GM18519 (cell line): ENCODE results near the gene ANKRD11.
"Not testable (repeated sequence)": the region's sequence is repeated elsewhere in the genome, so short reads cannot be mapped to it uniquely, and the experiment has no call there.

Experiments
- ATAC-seq: cut with Tn5 transposase; IDR thresholded peaks from one replicate; pipeline ENCODE4 v1.9.1; 2021; ENCODE audit warnings: mild to moderate bottlenecking, moderate library complexity; ENCODE audit not compliant: unreplicated experiment, low FRiP score

The ANKRD11 gene

GRCh38 chr16:89307421-89307805, 182.9 kb downstream of the ANKRD11 start:
- no peak for ATAC-seq

DNA sequence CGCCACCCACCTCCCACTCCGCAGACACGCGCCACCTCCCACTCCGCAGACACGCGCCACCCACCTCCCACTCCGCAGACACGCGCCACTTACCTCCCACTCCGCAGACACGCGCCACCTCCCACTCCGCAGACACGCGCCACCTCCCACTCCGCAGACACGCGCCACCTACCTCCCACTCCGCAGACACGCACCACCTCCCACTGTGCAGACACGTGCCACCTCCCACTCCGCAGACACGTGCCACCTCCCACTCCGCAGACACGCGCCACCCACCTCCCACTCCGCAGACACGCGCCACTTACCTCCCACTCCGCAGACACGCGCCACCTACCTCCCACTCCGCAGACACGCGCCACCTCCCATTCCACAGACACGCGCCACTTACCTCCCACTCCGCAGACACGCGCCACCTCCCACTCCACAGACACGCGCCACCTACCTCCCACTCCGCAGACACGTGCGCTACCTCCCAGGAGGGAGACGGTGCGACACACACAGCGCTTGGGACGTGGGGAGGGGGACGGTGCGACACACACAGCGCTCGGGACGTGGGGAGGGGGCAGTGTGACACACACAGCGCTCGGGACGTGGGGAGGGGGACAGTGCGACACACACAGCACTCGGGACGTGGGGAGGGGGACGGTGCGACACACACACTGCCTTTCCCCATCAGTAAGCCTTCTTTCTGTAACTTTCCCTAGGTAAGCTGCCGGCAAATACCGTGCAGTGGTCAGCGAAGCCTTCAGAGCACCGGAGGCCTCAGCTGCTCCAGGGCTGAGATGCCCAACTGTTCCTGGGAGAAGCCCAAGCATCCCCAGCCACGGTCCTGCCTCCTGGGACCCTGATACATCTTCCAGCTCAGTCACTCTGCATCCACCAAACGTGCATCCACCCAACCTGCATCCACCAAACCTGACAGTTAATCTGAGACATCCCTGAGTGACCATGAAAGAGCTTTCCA, 183.6 kb downstream of the ANKRD11 start:
- ATAC-seq, result not testable (repeated sequence)

GRCh38 chr16:89304941-89305705, 185.2 kb downstream of the ANKRD11 start:
- ATAC-seq, result no peak

DNA sequence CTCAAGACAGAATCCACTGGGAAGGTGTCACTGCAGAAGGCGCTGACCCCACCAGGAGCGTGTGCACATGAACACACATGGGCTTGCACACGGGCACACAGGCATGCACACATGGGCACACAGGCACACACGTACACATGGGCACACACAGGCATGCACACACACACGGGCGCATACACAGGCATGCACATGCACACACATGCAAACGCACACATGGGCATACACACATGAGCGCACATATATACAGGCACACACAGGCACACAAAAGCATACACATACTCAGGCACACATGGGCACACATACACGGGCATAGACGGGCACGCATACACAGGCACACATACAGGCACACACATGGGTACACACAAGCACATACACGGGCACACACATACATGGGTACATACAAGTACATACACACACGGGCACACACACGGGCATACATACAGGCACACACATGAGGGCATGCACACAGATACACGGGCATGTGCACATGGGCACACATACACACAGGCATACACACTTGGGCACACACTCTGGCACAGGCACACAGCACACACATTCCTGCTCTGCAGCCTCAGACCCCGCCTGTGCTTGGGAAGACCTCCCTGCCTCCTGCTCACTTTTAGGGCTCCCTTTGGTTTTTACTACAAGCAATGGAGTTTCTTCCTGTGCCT, 186.0 kb downstream of the ANKRD11 start:
- no peak for ATAC-seq

DNA sequence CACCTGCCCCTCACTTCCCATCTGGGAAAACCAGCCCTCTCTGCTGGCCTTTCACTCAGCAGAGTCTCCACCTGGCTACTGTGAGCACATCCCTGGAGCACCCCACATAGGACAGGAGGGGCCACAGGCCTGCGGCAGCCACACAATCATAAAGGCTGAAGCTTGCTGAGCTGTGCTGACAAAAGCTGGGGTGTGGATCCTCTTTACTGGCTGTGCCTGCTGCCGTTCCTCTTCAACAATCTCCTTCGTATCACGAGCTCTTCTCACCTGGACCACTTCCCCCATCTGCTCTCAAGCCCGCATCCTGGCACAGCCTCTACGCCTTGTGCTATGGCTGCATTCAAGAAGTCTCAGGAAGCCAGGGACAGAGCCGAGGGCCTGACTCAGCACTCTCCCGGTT, 186.7 kb downstream of the ANKRD11 start:
- no peak for ATAC-seq

GRCh38 chr16:89300976-89301360, 189.4 kb downstream of the ANKRD11 start:
- no peak for ATAC-seq

GRCh38 chr16:89300311-89300975, 189.9 kb downstream of the ANKRD11 start:
- no peak for ATAC-seq

DNA sequence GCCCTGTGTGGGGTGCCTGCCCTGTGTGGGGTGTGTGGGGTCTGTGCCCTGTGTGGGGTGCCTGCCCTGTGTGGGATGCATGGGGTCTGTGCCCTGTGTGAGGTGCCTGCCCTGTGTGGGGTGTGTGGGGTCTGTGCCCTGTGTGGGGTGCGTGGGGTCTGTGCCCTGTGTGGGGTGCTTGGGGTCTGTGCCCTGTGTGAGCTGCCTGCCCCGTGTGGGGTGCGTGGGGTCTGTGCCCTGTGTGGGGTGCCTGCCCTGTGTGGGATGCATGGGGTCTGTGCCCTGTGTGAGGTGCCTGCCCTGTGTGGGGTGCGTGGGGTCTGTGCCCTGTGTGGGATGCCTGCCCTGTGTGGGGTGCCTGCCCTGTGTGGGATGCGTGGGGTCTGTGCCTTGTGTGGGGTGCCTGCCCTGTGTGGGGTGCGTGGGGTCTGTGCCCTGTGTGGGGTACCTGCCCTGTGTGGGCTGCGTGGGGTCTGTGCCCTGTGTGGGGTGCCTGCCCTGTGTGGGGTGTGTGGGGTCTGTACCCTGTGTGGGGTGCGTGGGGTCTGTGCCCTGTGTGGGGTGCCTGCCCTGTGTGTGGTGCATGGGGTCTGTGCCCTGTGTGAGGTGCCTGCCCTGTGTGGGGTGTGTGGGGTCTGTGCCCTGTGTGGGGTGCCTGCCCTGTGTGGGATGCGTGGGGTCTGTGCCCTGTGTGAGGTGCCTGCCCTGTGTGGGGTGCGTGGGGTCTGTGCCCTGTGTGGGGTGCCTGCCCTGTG, 190.8 kb downstream of the ANKRD11 start:
- not testable (repeated sequence) for ATAC-seq

GRCh38 chr16:89298623-89299225, 191.6 kb downstream of the ANKRD11 start:
- ATAC-seq, result no peak

DNA sequence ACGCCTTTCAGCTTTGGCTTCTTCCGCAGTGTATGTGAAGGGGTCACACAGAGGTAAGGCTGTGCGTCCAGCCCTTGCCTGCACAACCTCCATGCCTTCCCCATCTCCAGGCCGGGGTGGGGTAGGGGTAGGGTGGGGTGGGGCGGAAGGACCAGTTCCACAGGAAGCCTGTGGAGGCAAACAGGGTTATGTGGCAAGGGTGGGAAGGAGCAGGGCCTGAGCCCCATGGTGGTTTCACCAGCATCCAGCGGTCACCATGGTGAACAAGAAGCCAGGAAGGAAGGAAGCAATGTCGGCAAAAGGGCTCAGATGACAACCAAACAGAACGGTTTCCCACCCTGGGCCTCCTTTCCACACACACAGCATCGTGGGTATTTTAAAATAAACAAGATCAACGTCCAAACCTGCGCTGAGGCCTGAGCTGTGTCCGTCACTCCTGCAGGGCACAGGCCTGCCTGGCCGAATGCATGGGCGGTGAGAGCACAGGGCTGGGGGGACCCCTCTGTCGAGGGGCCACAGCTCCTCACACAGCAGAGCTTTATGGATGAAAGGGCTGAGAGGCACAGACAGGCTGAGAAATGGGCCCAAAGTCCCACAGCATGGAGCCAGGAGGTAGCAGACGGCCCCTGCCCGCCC, 192.3 kb downstream of the ANKRD11 start:
- ATAC-seq, result no peak

DNA sequence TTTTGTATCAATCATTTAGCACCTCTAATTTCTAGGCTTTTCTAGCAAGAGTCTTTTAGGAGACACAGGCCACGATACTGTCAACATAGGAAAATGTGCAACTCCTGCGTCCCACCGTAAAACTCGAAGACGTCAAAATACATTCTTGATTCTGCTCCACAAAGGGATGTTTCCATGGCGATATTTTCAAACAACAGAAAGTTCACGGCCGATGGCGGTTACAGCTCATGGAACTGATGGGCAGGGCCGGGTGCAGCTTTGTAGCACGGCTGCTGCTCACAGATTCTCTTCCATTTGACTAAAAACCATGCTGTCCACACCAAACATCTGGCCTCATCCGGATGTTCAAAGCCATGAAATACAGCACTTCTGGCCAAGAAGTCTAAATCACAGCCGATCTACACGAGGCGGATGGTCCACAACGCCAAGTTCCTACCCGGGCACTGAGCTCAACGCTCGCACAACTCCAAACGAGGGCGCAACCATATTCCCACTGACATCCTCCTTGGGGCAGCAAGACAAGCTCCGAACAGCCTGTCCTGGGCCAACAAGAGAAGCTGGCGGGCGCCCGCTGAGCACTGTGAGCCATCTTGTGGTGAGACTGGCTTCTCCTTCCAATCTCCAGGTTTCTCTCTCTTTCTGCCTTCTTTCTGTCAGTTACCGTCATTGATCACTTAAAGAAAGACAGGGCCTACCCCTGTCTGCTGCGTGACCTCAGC, 193.0 kb downstream of the ANKRD11 start:
- ATAC-seq, result no peak

GRCh38 chr16:89295915-89296314, 194.4 kb downstream of the ANKRD11 start:
- no peak for ATAC-seq

GRCh38 chr16:89295071-89295900, 195.1 kb downstream of the ANKRD11 start:
- no peak for ATAC-seq

GRCh38 chr16:89294486-89294885, 195.9 kb downstream of the ANKRD11 start:
- no peak for ATAC-seq

- no peak for ATAC-seq
Observed at GRCh38 chr16:89293276-89294143, 196.9 kb downstream of the ANKRD11 start.

GRCh38 chr16:89292443-89293078, 197.8 kb downstream of the ANKRD11 start:
- ATAC-seq, result no peak
